Peyer's patch (tissue), 4 donors: ENCODE measurements around the gene TRMT10C.

Source experiments
- POLR2A ChIP-seq, 2 donors: fragments of 450-650 bp; IDR thresholded peaks; one replicate each; pipeline ENCODE4 v1.5.1; 2017; ENCODE audit warnings: antibody characterized with exemption in 2 of 2, mild to moderate bottlenecking in 2 of 2, moderate library complexity in 2 of 2
- TF ChIP-seq, protein P1 (sequence below), 6 experiments: fragments of 450-650 bp in 4 of 6; fragments of 200-600 bp in 2 of 6; sonication (generic) in 1 of 6; IDR thresholded peaks; one replicate each; pipeline ENCODE4 v1.5.1; 2017 to 2019; ENCODE audit warnings: antibody characterized with exemption in 6 of 6, mild to moderate bottlenecking in 3 of 6, moderate library complexity in 1 of 6

DNA sequence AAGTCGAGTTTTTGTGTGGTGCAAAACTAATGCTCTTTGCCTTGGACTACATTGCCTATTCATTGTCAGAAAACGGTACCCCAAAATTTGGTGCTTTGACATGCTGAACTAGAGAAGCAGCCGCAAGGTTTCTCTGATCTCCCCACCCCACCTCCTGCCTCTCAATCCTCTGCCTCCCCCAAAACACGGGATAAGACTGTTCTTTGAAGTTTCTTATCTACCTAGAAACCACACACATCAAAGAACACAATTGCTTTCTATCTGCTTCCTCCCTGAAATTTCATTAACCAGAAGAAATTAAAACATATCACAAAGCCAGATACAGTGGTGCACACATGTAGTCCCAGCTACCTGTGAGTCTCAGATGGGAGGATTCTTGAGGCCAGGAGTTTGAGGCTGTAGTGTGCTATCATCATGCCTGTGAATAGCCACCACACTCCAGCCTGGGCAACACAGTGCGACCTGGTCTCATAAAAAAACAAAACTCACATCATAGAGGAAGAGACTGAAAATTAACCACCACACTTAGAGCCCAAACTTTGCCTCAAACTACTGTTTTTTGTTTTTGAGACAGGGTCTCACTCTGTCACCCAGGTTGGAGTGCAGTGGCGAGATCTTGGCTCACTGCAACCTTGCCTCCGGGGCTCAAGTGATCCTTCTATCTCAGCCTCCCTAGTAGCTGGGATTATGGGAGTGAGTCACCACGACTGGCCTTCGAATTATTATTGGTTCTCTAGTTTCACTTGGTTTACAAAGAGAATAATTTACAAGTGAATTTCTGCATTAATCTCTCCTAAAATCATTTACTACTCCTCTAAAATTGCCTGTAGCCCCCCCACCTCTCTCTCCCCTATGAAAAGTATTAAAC lies 9.6 kb downstream of the TRMT10C start:
- TF ChIP-seq, protein P1, sequence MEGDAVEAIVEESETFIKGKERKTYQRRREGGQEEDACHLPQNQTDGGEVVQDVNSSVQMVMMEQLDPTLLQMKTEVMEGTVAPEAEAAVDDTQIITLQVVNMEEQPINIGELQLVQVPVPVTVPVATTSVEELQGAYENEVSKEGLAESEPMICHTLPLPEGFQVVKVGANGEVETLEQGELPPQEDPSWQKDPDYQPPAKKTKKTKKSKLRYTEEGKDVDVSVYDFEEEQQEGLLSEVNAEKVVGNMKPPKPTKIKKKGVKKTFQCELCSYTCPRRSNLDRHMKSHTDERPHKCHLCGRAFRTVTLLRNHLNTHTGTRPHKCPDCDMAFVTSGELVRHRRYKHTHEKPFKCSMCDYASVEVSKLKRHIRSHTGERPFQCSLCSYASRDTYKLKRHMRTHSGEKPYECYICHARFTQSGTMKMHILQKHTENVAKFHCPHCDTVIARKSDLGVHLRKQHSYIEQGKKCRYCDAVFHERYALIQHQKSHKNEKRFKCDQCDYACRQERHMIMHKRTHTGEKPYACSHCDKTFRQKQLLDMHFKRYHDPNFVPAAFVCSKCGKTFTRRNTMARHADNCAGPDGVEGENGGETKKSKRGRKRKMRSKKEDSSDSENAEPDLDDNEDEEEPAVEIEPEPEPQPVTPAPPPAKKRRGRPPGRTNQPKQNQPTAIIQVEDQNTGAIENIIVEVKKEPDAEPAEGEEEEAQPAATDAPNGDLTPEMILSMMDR (IDR thresholded peaks at IDR 0.05), result no peak
- no peak for TF ChIP-seq POLR2A (IDR thresholded peaks at IDR 0.05)
